HG02938 (cell line): ENCODE data around the gene ISY1.
A peak's percentile ranks its signal among the peaks of the same experiment; 100 is the strongest.
"Not testable (repeated sequence)": the region's sequence is repeated elsewhere in the genome, so short reads cannot be mapped to it uniquely, and the experiment has no call there.

ENCODE experiments used
- ATAC-seq: cut with Tn5 transposase; IDR thresholded peaks from one replicate; pipeline ENCODE4 v1.9.1; 2021; ENCODE audit warnings: mild to moderate bottlenecking, moderate library complexity; ENCODE audit not compliant: unreplicated experiment

The ISY1 gene

DNA sequence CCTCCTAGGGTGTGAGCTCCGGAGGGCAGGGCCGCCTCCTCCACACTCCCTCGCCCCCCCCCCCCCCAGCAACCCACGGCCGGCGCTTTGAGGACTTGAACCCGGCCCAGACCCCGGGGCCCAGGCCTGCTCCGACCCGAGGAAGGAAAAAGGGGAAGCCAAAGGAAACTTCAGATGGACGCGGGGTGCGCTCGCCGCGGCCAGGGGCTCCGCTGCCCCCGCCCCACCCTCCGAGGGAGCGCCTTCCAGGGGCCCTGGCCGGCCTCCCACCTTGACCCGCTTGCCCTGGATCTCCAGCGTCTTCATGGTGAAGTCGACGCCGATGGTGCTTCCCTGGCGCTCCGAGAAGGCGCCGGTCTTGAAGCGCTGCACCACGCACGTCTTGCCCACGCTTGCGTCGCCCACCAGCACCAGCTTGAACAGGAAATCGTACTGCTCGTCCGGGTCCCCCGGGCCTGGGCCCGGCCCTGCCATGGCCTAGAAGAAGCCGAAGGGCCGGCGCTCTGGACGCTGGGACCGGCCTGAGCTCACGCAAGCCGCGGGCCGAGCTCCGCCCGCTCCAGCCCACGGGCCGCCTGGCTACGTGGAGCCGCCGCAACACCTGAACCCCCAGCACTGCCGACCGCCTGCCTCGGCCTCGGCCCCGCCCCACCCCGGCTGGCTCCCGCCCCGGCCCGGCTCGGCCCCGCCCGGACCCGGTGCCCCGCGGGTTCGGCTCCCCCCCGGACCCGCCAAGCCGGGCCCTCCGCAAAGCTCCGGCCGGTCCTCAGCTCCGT, 39.7 kb downstream of the ISY1 start:
- ATAC-seq = peak; percentile 5

DNA sequence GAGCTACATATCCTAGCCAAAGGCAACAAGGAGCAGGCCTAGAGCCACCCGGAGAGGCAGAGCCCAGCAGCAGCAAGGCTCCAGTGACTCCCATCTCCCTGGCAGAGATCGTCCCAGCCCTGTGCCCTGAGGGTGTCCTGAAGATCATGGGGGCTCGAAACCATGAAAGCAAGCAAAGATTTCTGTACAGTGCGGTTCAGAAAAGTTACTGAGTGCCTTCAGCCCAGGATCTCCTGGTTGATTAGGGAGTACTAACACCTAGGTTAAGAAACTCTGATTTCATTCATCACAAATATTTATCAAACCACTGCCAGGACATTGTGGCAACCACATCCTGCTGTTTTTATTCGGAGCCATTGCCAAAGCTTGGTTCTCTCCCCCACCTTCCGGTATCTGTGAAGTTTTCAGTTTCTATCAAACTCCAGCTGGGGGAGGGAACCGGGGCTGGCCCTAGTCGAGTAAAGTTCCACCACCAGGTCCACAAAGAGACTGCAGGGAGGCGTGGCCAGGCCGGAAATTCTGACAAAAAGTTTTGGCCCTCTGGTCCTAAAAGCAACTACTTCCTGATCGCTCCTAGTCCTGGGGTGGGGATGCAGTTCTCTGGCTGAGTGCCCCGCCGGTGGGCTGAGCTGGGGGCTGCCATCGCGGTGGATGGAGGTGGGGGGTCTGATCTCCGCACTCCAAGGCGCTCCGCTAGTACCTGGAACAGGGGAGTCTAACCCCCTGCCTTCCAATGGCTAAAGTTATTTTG, 40.4 kb downstream of the ISY1 start:
- ATAC-seq = peak; percentile 67

DNA sequence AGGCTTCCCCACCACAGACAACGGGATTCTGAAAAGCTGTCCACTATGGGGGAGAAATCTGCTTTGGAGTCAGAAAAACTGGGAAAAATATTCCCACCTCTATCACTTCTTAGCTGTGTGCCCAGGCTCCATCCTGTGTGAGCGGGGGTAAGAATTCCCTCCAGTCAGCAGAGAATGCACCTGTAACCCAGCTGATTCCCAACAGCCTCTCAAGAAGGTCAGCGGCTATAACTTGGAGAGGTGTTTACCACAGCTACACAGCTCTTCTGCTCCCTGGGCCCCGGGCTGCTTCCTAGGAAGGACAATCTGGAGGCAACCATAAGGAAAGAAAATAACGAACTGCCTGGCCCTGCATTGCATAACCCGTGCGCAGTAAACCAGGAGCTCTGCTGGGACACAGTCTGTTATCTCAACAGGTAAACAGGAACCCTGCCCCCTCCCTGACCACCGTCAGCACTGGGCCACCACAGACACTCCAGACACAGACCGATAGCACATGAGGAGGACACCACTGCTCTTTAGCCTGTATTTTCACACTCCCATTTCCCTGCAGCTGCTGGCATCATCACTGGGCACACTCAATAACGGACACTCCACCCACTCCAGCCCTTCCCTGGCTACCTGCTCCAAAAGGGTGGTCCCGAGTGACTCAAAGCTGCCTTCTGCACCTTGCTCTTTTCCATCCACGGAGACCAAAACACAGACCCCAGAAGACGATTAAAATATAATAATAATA, 41.3 kb downstream of the ISY1 start:
- ATAC-seq = no peak

DNA sequence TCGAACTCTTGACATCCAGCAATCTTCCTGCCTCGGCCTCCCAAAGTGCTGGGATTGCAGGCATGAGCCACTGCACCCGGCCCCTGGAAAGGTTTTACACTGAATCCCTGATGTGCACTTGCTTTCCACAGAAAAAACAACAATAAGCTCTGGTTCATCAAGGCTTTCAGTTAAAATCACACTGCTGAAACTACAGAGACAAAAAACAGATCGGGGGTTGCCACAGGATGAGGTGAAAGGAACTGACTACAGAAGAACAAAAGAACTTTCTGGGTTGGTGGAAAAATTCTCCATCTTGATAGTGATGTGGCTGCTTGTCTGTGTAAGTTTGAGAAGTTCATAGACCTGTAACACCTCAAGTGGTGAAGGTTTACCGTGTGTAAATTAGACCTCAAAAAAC, 42.1 kb downstream of the ISY1 start:
- no peak for ATAC-seq

DNA sequence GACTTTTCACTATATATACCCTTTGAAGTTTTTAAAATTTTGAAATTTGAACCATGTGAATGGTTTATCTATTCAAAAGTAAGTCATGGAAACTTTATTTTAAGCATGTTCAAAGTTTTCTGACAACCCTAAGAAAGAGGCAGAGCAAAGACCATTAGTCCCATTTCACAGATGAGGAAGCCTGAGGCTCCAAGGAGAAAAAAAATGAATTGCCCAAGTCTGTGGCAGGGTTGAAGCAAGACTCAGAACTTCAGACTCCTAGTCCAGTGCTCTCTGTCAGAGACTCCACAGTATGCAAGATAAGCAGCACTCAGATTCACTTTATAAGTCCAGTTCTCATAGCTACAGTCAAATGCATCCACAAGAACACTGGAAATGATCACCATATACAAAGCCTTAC, 43.7 kb downstream of the ISY1 start:
- ATAC-seq = no peak

DNA sequence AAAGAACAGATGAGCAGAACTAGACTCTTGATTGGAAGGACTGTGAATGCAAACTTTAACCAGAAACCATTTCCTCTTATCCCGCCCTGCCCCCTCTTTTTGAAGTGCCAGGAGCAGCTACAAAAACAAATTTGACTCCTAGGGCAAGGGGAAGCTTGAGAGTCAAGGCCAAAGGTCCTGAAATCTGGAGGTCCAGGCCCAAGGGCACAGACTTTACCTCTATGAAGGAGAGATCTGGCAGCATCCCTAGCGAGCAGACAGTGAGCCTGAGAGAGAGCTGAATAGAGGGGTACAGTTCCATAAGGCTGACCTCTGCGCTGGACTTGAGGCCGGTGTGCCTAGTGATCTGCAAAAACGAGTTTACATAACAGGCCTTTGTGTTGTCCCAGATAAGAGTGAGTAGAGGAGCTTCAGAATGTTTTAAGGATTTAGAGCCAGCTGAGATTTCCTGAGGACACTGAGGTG, 44.3 kb downstream of the ISY1 start:
- ATAC-seq = no peak

DNA sequence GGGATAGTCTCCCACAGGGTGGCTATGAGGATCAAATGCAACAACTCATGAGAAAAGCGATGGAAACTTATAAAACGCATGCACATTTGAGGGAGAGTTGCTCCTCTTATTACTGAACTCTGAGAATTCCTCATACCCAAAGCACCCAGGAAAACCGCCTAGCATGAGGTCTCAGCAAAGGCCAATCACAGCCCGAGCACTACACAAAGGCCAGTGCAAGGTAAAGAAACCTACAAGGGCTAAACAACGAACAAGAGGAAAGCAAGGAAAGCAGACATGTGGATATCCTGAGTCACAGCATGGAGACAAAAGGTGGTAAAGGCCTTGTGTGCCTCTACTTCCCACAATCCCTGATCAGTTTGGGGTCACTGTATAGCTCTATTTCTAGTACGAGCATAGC, 46.4 kb downstream of the ISY1 start:
- ATAC-seq = no peak

DNA sequence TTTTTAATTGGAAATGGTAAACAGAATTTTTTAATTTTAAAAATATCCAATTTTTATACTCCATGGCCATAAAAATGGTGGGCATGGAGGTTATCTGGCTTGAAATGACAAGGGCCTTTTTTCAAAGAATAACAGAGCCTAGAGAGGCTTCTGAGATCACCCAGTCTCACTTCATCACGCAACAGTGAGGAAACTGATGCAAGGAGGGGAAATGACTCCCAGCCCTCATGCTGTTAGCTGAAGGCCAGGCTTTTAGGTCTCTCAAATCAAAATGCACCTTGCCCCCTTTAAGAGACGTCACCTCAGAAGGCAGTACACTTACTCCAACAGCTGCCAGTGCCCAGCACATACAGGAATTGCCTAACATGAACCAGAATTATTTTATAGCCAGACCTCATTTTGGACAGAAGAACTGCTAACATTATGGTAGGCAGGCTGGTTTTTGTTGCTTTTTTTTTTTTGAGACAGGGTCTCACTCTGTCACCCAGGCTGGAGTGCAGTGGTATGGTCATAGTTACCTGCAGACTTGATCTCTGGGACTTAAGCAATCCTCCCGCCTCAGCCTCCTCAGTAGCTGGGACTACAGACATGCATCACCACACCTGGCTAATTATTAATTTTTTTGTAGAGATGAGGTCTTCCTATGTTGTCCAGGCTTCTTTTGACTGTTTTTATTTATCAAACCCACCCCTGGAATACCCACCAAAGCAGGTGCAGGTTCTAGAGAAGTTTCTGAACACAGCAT, 48.4 kb downstream of the ISY1 start:
- no peak for ATAC-seq

DNA sequence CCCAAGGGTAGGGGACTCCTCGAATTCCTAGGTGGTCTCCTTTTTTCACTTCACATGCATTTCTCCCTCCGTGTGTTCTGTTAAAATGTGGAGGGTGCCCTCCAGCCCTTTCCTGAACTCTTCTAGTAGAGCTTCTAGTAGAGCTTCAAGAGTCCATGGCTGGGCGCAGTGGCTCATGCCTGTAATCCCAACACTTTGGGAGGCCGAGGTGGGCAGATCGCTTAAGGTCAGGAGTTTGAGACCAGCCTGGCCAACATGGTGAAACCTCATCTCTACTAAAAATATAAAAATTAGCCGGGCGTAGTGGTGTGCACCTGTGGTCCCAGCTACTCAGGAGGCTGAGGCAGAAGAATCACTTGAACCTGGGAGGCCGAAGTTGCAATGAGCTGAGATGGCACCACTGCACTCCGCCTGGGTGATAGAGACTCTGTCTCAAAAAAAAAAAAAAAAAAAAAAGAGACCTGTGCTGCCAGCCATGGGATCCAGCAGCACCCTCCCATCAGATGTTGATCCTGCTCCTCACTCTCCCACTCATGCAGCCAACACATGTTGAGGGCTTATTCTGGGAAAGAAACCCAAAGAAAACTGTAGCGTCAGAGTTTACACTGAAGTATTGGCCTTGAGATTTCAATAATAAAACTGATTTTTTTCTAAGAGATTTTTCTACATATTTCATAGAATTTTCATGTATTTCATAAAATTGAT, 49.6 kb downstream of the ISY1 start:
- ATAC-seq = not testable (repeated sequence)

DNA sequence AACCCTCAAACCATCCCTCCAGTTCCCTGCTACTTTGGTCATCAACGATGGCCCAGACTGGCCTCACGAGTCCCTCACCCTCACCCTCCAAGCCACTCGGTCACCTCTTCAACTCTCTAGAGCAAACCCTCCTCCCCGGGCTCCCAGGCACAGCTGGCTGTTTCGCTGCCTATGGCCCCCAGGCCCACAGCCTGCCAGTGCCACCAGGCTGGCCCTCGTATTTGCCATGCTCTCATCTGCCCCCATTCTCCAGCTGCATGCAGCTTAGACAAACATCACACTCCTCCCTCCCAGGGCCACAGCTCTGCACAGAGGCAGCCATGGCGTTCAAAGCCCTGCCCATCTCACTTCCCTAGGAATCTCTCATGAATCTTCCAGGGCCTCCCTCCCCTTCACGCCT, 53.1 kb downstream of the ISY1 start:
- no peak for ATAC-seq

DNA sequence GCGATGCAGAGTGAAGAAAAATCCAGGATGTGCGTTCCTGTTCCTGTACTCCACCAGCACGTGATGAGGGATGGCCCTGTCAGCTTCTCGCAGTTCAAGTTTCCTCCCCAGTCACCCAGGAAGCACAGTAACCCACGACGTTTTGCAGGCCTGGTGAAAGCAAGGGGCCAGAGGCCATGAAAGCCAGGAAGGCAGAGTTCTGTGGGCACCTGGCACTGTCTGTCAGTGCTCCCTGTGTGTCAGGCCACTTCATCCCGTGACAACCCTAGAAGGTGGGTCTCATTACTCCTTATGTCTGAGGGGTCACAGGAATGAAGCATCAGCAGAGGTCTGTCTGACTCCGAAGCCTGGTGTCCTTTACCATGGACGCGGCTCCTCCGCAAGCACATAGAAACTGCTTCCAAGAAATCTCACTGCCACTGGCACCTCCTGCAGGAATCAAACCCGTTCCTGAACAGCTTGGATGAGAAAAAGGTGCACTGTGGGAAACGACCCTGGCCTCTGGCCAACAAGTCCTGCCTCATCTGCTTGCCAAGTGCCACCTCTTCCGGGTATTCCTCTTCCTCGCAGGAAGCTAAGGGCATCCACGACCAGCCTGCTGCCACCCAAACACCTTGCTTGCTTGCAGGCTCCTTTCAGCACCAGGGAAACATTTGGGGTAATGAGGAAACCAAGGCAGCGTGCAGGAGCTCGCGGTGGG, 53.8 kb downstream of the ISY1 start:
- no peak for ATAC-seq

DNA sequence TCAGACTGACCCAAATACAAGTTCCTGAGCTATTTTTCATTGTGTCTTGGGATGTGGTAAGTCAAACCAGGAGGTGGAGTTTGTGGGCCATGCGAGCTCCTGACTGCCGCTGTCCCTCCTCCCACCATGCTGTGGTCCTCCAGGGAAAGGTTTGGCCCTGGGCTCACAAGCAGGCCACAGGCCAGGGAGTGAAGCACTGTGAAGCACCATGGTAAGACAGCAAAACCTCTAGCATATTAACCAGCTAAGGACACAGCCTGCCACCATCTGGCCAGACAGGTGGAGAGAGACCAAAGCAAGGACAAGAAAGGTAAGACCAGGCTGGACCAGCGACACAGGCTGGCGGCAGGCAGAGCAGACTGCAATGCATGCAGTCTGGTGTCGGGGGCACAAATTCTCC, 54.5 kb downstream of the ISY1 start:
- ATAC-seq = no peak

DNA sequence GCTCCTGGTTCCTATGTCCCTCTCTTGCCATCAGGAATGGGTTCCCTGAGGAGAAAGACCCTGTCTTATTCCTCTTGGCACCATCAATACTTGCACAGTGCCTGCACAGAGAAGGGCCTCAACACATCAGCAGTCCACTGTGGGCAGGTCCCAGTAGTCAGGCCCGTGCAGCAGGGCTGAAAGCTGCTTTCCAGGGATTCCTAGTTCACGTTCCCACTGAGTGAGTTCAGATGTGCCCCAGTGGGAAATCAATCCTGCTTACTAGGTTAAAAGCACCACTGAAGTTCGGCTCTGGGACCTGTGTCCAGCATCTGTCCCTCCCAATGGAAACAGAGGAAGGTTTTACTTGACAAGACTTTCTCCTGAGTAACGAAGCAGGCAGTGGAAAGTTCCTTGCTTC, 55.0 kb downstream of the ISY1 start:
- no peak for ATAC-seq

DNA sequence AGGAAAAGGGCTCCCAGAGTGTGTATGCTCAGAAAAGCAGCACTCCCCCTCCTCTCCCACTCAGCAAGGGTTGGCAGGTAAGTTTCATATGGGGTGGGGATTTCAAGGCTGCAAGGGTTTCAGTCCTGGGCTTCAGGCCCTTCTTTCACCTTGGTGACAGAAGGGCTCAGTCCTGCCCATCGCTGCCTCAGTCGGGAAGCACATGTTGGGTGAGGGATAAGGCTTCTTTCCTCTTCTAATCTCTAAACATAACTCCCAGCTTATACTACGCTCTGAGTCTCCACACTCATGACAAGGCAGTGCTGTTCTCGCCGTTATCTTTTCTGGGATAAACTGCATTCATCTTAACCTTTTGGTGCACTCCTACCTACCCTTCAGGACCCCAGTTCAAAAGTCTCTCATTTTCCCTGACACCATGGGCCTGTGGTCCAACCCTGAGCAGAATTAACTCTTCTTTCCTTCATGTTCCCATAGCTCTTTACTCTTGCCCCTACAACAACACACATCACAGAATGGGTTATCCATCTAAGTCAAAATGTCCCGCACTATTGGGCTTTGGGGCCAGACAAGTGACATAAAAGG, 56.3 kb downstream of the ISY1 start:
- no peak for ATAC-seq

DNA sequence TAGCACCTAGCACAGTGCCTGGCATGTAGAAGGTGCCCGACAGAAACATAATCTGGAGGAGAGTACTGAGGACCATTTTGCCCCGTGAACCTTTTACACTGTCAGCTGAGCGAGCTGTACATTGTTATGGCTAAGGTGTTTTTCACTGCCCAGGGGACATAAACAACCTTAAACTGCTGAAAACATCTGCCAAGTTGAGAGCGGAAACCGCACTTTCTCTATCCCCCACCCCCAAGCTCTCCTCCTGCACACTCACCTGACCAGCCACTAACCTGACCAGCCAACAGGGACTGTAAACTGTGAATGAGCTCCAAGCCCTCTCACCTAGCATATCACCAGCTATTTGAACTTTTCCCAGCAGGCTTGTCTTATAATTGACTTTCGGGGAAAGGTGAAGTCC, 56.8 kb downstream of the ISY1 start:
- ATAC-seq = no peak

DNA sequence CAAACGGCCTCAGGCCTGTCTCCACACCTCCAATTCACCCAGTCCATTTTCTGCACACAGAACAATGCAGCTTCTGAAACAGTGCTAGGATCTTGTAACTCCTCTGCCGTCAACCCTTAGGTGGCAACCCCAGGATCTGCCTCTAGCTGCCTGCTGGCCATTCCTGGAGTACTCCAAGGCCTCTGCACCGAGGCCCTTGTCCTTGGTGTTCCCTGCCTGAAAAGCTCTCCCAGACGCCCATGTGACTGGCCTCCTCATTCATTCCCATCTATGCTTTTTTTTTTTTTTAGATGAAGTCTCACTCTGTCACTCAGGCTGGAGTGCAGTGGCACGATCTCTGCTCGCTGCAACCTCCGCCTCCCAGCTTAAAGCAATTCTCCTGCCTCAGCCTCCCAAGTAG, 57.6 kb downstream of the ISY1 start:
- no peak for ATAC-seq

DNA sequence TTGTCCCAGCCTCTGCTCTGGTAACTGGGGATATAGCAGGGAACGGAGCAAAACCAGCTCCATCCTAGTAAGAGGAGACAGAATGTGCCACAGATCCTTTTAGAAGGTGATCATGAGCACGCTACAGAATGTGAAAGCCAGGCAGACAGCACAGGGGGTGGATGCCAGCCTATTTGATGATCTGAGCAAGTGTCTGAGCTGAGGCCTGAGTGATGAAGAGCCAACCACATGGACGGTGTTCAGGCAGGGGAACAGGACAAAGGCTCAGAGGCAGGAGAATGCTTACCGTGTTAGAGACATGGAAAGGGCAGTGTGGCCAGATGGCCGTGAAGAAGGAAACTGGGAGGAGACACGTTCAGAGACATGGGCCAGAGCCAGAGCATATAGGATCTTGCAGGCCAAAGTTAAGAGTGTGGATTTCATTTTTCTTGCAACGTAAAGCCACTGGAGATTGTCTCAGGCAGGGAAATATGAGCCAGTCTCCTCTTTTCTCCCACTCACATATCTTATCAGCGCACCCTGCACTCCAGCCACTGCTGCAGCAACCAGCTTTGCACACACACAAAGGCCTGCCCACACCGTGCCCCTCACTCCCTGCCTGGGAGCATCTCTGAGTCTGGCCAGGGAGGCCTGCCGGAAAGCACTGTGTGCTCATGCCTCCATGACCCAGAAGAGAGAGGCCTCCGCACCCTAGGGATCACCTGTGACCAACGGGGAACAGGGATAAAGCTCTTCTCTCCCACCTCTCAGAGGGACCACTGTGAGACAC, 59.3 kb downstream of the ISY1 start:
- no peak for ATAC-seq

DNA sequence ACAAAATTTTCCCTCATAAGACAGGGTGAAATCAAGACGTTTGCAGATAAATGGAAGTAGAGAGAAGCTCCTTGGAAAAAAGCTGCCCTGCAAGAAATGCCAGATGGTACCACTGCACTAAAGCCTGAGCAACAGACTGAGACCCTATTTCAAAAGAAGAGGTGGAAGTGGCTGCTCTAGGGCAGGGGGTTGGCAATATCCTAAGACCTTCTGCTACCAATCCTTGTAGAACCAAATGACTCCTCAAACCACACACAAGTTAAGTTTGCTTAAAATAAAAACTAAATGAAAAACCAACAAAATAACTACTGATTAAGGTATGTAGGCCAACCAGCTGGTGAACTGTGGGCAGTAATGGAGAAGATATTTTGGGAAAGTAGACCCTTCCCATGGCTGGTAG, 60.6 kb downstream of the ISY1 start:
- no peak for ATAC-seq

DNA sequence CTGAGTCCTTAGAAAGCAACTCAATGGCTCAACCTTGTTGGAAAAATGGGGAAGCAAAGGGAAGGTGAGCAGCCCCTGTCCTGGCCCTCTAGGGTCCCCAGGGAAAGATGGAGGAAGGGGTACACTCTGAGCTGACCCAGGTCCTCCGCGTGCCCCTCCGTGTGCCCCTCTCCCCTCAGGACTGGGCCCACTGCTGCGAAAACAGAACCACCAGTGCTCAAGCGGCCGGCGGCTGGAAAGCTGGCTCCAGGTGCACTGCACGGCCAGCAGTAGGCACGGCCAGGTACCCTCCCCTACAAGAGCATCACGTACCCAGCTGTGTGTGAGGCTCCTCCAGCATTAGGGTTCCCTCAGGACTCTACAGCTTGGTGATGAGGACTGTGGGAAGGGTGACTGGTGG, 65.6 kb downstream of the ISY1 start:
- ATAC-seq = no peak
